Astrocyte (in vitro differentiated cells and primary cell): ENCODE data around the gene KIRREL3.

ENCODE experiments used
- CTCF ChIP-seq: IDR thresholded peaks from 2 replicates; pipeline ENCODE4 v1.5.1; 2011; ENCODE audit warnings: low read depth, mild to moderate bottlenecking, inconsistent platforms, low read length, moderate library complexity; ENCODE audit not compliant: insufficient read depth
- EZH2 ChIP-seq: IDR thresholded peaks from 2 replicates; pipeline ENCODE4 v1.6.1; 2012; ENCODE audit warnings: mild to moderate bottlenecking, low read length, inconsistent platforms; ENCODE audit not compliant: insufficient read depth

- TF ChIP-seq CTCF: no peak
- no peak for TF ChIP-seq EZH2
These were observed 370.1 kb downstream of the KIRREL3 start for GRCh38 chr11:126630488-126630887.
